GM20000 (cell line): ENCODE data around the gene PRCD.
"Not testable (repeated sequence)": the region's sequence is repeated elsewhere in the genome, so short reads cannot be mapped to it uniquely, and the experiment has no call there.

ENCODE experiments used
- DNase-seq: peaks from one replicate; pipeline ENCODE4 v3.0.0; 2012; ENCODE audit warnings: low spot score
- TF ChIP-seq, protein P1 (sequence below): IDR thresholded peaks from 2 replicates; pipeline ENCODE4 v1.5.1; 2012; ENCODE audit warnings: mild to moderate bottlenecking, control low read depth; ENCODE audit errors: extremely low read depth, missing control alignments

The PRCD gene

DNA sequence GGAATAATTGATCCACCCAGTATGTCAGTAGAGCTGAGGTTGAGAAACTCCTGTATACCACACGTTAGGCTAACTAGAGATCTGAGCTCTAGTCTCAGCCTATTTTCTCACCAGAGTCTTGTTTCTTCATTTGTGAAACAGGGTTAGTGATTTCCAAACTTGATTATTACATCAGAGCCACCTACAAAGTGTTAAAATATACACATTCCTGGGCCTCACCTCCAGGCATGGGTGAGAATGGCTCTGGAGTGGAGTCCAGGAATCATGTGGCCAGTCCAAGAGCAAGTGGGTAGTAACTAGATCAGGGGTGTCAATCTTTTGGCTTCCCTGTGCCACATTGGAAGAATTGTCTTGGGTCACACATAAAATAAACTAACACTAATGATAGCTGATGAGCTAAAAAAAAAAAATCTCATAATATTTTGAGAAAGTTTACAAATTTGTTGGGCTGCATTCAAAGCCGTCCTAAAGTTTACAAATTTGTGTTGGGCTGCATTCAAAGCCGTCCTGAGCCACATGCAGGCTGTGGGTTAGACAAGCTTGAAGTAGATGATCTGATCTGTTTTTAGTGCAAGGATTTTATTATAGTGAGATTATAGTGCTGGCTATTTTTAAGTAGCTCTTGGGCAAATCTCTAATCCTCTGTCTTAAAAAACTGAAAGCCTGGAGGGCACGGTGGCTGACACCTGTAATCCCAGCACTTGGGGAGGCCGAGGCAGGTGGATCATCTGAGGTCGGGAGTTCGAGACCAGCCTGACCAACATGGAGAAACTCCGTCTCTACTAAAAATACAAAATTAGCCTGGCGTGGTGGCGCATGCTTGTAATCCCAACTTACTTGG lies 20.4 kb downstream of the PRCD start:
- no peak for DNase-seq
- TF ChIP-seq, protein P1, sequence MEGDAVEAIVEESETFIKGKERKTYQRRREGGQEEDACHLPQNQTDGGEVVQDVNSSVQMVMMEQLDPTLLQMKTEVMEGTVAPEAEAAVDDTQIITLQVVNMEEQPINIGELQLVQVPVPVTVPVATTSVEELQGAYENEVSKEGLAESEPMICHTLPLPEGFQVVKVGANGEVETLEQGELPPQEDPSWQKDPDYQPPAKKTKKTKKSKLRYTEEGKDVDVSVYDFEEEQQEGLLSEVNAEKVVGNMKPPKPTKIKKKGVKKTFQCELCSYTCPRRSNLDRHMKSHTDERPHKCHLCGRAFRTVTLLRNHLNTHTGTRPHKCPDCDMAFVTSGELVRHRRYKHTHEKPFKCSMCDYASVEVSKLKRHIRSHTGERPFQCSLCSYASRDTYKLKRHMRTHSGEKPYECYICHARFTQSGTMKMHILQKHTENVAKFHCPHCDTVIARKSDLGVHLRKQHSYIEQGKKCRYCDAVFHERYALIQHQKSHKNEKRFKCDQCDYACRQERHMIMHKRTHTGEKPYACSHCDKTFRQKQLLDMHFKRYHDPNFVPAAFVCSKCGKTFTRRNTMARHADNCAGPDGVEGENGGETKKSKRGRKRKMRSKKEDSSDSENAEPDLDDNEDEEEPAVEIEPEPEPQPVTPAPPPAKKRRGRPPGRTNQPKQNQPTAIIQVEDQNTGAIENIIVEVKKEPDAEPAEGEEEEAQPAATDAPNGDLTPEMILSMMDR = no peak

DNA sequence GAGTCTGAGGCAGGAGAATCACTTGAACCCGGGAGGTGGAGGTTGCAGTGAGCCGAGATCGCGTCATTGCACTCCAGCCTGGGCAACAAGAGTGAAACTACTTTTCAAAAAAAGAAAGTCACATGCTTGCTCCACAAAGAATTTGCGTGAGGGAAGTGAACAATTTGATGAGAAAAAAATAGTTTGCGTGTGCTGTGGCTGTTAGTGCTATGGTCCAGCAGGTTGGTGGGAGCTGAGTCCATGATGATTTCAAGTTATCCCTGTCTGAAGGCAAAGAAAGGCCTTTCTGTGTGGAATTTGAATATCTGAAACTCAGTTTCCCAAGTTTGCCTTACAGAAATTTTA lies 21.0 kb downstream of the PRCD start:
- DNase-seq = no peak
- TF ChIP-seq, protein P1 = no peak

DNA sequence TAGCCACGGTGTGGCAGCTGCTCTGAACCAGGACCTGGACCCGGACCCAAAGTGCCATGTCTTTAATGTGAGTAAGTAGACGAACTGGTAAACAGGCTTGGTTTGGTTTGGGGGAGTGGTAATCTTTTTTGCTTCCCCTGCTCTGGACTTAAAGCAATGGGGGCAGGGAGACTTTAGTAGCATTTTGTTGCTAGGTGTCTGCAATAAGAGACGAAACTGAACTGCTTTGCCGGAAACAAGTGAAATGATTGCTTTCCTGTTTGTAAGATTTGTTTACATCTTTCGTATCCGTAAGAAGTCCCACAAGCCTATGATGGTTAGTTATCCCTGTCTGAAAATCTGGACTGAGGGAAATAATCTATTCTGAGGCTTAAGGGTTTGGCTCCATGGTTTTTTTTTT lies 21.5 kb downstream of the PRCD start:
- DNase-seq = no peak
- TF ChIP-seq, protein P1 = no peak

DNA sequence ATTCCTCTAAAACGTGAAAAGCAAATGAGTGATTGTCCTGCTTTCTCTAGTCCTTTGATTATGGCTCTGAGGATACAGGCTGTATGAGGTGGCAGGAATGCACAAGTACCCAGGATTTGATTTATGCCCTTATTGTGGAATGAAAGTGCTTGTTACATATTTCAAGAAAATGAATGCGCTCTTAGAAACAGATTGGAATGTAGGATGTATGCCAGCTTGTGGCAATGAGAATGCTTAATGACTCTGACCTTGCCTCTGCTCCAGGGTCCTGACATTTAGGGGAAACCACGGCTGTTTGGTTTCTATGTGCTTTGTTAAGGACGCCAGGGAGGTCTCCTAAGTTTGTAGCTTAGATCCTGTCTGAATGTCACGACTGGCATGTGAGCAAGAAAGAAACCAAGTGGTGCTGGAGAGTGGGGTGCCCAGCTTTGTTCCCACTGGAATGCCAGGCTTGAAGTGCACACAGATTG lies 22.0 kb downstream of the PRCD start:
- no peak for DNase-seq

DNA sequence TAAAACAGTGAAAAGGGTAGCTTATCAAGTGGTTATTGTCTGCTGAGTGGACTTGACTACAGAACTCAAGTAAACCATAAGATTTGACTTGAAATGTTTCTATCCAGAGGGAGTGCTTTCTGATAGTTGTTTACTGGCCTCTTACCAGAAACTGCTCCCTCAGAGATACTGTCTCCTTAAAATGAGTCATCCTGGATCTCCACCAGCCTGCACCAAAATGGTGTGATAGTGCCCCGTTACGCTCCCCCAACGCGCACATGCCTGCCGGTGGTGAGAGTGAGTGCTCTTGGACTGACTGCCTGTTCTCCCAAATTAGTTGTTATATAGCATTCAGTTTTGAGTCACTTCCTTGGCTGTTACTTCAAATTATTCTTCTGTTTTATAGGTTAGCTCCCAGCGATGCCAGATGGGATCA lies 22.9 kb downstream of the PRCD start:
- TF ChIP-seq, protein P1 = no peak
- no peak for DNase-seq

More for the DNA sequence above, 22.0 kb downstream of the PRCD start:
- TF ChIP-seq, protein P1 = no peak

DNA sequence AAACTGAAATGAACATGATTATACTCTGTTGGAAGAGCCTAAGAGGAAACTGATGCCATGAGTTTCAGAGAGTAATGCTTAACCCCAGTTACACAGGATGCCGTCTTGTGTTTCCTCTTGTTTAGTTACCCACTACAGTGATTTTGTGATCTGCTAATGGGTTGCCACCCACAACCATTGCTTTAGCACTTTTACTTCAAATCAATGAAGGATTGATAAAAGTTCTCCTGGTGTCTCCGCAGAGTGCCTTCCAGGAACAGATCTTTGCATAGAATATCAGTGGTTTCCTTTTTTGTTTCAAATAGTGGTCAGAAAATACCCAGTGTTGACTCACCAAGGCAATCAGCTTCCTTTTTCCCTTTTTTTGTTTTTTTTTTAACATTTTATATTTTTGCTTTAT lies 23.5 kb downstream of the PRCD start:
- DNase-seq = not testable (repeated sequence)

DNA sequence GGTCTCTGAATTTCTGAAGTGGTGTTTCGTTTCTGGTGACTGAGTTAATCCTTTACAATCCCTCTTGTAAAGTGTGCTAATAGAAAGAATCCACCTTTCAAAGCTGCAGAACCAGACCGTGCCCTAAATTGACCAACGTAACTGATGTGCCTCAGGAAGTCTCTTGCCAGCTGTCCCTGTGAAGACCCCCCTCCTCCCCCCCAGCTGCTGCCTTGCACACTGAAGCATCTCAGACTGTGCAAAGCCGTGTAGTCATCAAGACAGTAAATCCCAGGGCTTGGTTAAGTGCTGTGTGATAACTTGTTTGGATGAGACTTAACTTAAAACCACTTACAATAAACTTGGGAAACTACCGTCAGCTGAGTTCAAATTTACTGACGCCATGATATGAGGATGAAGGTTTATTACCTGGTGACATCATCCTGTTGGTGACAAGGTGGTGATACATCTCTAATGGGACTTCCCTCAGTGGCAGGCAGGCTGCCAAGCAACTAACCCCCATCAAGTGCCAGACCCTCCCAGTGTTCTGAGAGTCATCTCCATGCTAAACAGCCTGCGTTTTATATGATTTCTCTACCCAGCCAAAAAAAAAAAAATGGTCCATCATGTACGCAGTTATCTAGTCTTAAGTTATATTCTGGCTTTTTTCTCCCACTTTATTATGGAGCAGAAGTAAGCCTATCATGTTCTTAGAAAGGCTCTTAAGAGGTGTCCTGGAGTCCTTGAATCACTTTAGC lies 25.3 kb downstream of the PRCD start:
- not testable (repeated sequence) for DNase-seq

DNA sequence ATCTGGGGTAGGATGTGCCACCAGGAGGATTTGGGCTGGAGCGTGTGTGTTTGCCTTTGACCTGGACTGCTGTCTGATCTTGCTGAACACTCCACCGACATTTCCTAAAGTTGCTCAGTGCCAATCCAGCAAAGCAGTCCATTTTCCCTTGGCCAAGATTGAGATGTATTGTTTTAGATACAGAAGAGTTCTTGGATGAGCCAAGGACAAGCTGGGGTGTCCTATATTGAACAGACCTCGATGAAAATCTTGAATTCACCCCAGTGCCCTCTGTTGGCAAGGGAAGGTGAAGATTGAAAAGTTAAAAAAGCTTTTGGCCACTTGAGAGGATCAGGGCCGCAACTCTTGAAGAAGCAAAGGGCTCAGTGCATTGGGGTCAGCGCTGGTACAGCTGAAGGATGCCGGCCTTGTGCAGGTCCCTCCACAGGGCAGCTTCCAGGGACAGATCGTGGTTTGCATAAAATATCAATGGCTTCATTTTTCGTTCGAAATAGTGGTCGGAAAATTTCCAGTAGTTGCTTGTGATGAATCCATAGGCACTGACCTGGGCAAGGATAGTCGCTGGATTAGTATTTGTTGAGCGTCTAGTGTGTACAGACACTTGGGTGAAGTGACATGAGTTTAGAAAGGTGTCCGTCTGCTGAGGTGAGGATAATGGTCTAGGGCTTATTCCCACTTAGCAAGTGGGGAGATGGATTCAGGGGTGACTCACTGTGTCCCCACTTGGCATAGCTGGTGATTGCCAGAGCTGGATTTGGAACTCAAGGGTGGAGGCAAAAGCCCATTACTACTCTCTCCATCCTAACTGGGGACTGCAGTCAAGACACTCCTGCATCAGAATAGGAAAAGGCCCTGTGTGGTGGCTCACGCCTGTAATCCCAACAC lies 26.1 kb downstream of the PRCD start:
- TF ChIP-seq, protein P1 = no peak
- DNase-seq = no peak
